GM18517 (cell line): ENCODE results near the gene BICD2.

Experiments used
- ATAC-seq: cut with Tn5 transposase; IDR thresholded peaks from one replicate; pipeline ENCODE4 v1.9.1; 2021; ENCODE audit warnings: mild to moderate bottlenecking, moderate library complexity; ENCODE audit not compliant: unreplicated experiment

The BICD2 gene

DNA sequence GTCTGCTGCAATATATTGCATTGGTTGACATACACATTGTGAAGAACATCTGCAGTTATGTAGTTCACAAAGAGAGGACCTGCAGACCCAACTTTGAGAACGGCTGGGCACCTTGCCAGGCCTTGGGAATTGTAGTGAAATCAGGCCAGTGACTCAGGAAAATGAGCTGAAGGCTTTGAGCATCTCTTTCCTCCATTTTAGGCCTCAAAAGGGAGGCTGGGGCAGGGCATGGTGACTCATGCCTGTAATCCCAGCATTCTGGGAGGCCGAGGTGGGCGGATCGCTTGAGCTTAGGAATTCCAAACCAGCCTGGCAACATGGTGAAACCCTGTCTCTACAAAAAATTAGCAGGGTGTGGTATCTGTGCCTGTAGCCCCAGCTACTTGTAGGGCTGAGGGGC lies 93.3 kb downstream of the BICD2 start:
- no peak for ATAC-seq

- ATAC-seq: peak; percentile 92
Measured at GRCh38 chr9:92669890-92670708, 94.5 kb downstream of the BICD2 start, which contains the start of gene IPPK. TSS of gene IPPK (minus strand) at chr9:92670131. CDS start at chr9:92669988, 143 bp downstream.

GRCh38 chr9:92669527-92669889 lies 95.1 kb downstream of the BICD2 start:
- ATAC-seq: no peak

GRCh38 chr9:92668746-92669526 lies 95.7 kb downstream of the BICD2 start:
- ATAC-seq: no peak

- ATAC-seq: no peak
Measured at GRCh38 chr9:92666912-92667532, 97.6 kb downstream of the BICD2 start.

DNA sequence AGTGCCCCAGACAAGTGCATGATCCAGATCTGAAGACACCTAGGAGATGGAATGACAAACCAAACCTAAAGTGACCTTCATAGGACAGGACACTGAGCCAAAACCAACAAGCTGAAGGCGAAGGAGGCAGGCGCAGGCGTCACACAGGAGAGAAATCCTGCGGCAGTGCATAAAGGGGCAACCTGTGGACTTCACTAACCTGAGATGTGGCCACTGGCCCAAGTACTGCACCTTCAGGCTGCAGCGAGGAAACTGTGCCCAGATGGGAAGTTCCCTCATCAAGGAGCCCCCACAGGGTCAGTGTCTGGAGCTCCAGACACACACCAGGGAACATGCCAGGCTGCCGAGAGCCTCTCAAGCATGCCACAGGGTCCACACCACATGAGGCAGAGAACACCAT lies 98.4 kb downstream of the BICD2 start:
- ATAC-seq: no peak

DNA sequence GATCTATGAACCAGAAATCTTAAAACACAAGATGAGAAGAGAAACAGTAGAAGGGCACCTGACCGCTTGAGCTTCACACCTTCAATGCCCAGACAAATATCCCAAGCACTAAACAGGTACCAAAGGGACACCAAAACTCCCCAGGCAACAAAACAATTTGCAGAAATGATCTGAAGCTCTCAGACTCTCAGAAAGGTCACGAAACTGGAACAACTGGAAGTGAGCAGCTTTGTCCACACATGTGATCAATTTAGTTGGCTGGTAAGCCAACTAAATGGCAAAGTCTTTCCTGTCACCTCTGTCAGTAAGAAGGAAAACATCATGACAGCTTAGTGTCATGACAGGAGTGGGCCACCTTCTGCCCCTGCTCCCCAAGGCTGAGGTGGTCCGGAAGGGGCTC lies 98.8 kb downstream of the BICD2 start:
- ATAC-seq: no peak

DNA sequence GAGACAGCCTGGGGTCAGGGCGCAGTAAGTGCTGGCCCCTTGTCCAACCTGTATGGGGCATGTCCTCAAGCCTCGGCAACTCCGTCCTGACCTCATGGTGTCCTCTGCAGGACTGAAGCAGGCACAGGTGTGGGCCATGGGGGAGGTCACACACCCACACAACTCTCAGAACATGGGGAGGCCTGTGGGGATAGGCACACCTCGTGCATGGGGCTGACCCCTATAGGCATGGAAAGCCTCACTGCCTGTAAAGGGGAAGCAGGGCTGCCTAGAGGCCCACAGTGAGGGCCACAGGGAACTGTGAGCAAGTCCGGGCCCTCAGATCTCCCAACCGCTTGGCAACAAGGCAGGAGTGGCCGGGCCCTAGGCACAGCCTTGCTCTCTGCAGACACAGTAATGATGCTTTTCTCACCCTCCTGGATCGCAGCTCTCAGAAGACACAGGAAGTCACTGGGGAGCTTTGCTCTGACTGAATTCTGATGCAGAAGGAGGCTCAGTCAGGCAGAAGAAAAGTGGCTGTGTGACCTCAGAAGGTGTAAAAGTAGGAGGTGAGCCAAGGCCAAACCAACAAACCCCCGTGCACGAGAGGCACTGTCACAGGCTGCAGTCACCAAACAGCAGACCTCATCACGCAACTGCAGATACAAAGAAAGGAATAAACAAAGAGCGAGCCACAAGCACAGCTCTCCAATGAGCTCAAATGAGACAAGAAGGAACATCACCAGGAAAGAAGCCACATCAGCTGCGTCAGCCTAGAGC lies 100.1 kb downstream of the BICD2 start:
- ATAC-seq: no peak

- ATAC-seq: no peak
Measured at GRCh38 chr9:92663951-92664350, 100.7 kb downstream of the BICD2 start.

DNA sequence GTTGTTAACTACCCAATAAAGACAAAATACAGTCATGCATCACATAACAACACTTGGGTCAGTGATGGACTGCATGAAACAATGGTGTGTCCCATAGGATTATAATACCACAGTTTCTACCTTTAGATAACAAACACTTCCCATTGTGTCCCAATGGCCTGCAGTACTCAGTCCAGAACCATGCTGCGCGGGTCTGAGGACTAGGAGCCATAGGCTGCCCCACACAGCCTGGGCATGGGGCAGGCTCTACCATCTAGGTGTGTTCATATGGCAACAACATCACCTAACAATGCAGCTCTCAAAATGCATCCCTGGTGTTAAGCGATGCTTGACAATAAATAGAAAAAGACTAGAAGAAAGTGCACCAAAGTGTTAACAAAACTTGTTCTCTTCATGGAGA lies 101.5 kb downstream of the BICD2 start:
- no peak for ATAC-seq

DNA sequence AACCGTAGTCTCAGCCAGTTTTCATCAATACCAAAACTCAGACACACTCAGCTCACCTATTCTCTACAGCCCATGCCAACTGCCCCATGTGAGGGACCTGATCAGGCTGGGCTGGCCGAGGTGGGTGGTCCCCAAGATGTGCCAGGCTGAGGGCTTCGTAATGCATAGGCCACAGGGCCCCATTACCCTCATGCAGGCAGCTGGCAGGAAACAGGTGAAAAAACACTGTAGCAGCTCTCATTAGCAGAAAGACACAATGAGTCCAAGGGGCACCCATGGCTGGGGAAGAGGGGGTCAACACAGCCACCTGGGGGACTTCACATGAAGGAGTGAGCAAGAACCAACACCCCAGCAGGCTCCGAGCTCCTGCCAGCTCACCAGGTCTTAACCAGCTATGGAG lies 102.9 kb downstream of the BICD2 start:
- ATAC-seq: no peak
